HG02763 (cell line): Measurements from ENCODE around the gene IKZF2.

Experiments used
- ATAC-seq: cut with Tn5 transposase; IDR thresholded peaks from one replicate; pipeline ENCODE4 v1.9.1; 2021; ENCODE audit warnings: mild to moderate bottlenecking, moderate library complexity; ENCODE audit not compliant: unreplicated experiment

The IKZF2 gene

DNA sequence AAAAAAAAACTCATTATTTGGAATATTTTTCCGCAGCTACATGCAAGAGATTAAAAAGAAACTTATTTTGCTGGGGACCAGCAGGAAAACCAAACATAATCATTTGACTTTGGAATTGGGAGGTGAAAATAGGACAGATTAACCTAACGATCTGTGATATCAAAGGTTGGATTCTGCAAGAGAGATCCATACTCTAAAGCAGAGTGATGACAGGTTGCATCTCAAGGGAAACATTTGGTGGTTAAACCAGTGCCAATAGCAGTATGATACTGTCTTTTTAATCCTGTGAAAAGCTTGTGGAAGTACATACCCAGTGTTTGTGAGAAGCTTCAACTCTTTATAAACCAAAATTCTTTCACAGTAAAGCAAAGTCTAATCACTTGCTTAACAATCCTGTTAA lies 5.3 kb upstream of the IKZF2 start:
- no peak for ATAC-seq

DNA sequence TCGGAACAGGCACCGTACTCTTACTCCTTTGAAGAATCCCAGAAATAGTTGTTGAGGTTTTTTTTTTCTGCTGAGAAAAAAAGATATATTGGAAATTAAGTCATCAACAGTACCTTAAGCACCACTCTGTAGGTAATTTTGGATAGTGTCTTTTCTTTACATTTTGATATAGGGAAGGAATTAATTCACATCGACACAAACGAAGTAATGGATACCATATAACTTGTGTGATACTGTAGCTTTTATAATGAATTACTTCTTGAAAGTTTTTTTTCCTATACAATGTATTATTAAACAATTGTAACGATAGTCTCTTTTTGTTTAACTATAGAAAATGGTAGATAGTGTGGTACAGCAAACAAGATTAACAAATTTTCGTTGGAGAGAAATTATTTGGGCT lies 1.5 kb upstream of the IKZF2 start:
- no peak for ATAC-seq

DNA sequence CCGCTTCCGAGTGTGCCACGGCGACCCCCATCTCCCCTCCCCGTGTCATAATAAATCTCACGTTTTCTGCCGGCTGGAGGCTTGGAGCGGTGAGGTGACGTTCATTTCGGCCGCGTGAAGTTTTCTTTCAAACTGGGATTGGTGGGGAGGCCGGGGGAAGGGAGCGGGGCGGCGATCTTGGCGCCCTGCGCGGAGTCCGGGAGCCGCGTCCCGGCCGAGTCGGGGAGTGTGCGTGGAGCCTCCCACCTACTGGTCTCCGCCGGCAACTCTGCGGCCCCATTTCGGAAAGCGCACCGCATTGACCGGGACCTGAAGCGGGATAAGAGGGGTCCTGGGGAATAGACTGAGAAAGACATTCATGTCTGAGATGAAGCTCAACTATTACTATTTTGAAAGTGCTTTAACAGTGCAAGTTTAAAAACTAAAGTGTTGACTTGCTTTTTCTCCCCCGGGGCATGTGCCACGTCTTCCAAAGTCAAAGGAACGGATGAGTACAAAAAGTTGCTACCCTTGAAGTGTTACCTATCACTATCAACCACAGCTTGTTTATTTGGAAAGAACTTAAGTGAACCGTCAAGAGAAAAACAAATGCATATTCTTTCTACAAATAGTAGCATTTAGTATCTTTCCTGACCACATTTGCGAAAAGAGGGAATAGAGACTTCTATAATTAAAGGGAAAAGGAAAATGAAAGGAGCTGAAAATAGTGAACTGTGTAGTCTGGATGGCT lies 818 bp upstream of the IKZF2 start:
- peak; percentile 22 for ATAC-seq

DNA sequence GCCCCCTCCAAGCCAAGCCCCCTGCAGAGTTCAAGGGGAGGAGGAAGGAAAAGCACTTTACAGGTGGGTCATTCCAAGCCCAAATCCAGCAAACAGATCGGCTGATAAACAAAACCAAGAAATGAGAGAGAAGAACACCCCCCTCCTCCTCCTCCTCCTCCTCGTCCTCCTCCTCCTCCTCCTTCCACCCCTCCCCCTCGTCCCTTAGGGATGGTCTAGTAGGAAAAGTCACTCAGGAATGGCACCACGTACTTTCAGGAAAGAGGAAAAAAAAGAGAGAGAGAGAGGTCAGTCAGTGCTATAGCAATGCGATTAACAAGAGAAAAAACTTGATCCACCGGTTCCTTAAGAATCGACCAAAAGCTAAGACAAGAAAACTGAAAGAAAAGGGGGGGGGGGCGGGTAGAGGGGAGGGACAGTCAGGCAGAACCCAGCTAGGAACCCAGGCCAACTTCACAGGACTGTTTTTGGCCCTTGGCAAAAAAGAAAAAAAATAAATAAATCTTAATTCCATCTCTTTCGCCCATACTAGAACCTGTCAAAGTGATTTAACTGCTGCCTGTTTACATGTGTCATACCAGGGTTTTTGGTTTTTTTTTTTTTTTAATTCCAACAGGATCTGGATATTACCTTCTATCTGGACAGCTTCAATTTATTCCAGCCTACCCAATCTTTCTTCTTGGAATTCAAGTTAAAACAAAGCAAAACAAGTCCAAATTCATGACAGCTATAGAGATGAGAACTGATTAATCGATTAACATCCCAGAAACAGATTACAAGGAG lies 906 bp downstream of the IKZF2 start:
- ATAC-seq, result no peak

DNA sequence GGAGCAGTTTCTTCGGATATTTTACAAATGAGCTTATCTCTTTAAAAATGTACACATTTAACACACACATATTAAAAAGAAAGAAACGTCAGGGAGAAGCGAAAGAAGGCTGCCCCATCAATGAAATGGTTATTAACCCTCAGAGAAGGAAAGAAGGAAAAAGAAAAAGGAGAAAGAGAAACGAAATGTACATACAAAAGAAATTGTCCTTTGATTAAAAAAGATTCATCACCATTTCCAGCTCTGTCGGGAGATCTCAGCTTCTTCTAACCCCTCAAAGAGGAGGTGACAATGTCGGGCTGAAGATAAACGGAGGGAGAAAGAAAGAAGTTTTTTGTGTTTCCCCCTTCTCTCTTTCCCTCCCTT lies 1.5 kb downstream of the IKZF2 start:
- no peak for ATAC-seq

DNA sequence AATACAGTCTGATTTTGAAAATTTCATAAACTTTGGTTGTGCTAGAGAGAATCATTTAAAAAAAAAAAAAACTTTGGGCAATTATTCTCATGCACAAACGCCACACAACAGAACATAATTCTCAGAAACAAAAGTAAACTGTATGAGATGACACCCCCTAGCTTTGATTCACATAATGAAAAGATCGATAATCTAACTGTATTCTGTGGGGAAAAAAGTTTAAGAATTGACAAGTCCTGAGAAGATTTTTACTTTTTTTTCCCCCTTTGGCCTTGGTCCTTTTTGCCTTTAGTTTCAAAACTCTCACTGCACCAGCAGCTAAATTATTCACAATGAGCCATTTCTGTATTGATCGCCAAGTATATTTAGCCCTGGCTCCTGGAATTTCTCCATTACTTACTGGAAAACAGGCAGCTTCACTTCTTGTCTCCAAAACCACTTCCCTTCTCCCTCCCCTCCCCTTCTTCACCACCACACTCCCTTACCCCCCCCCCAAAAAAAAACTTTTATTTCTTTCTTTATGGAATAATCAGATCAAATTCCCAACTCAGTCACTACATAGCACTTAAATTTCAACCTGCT lies 2.0 kb downstream of the IKZF2 start:
- no peak for ATAC-seq

DNA sequence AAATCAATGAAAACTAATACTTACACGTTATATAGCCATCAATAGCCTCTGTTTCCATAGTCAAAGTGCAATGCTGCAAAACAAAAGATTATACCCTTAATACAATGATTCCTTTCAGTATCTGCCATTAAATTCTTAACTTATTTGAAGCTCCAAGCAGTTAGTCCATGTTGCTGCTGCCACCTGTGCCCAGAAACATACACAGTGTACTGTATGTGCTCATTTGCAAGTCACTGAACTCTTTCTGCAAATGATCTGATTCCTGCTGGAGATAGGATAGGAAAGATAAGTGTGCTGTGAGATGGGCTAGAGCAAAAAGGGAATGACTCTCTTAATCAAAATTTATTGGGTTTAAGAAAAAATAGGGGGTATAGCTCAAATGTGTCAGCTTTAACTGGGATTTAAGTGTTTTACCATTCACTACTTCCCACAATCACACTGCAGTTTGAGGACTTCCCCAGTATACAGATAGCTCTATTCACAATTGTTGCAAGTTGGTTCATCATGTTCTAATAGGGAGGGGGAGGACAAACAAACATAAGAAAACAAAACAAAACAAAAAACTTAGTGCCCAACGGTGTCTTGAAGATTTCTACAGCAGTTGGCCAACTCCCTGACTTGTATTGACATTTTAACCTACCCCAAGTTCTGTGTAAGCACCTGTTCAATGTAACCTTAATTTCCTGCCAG lies 2.7 kb downstream of the IKZF2 start:
- no peak for ATAC-seq

DNA sequence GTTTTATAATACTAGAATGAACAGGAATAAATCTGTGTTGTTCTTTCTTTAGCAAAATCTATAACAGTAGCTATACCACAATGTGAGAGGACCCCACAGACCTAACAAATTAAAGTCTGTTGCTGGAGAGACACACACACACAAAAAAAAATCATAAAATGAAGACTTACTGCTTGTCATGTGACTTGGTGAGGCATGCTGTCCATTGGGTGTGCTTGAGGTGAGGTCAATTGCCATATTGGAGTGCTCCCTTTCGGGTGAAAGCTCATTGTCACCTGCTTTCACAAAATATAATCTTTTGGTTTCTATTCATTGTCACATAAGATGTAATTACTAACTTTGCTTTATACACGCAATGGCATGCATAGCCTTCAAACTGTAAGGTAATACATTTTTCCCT lies 3.9 kb downstream of the IKZF2 start:
- ATAC-seq, result no peak

DNA sequence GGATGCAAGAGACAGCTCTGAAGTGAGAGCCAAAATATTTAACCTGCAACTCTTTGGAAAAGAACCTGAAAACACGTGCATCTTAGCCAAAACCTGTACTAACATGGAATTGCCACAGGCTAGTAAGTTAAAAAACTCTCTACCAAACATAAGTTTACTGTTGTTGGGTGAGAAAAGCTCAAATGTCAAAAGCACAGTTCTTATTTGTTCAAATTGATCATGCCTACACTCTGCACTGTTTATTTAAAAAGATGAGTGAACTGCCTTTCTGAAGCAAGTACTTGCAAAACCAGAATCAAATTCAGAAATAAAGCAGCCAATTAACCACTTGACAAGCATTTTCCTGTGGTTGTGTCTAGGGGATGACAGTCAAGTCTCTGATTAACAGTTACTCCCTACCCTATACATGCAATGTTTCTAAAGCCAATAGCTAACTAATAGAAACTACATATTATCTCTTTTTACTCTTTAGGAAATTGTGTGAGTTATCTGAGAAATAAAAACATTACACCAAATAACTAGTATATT lies 5.6 kb downstream of the IKZF2 start:
- no peak for ATAC-seq

DNA sequence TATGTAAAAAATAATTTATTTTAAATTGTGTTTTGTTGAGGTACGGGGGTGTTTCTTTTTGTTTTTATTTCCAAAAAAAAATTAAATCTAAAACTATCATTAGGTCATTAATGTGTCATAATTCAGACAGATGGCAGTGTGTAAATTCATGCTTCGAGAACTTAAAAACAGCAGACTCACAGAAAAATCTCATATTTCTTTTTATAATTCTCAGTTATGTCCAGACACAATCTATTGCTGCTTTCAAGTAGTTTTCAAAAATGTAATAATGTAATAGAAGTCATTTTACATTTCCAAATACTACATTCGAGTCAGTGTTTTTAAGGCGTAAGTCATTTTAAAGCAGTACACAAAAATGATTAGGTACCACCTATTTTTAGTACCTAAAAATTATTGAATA lies 14.3 kb downstream of the IKZF2 start:
- ATAC-seq, result no peak

DNA sequence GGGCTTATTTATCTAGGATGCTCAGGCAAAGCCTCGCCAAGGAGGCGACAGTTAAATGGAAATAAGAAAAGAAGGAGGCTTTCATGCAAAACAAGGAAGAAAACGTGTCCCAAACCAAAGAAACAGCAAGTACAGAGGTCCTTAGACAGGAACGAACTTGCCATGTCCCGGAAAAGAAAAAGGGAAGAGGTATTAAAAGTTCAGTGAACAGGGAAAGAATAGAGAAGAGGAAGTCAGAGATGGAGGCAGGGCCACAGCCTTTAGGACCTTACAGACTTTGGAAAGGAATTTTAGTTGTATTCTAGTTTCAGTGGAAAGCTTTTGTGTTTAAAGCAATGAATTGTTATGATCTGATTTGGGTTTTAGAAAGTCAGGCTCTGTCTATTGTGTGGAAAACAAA lies 22.1 kb downstream of the IKZF2 start:
- no peak for ATAC-seq

DNA sequence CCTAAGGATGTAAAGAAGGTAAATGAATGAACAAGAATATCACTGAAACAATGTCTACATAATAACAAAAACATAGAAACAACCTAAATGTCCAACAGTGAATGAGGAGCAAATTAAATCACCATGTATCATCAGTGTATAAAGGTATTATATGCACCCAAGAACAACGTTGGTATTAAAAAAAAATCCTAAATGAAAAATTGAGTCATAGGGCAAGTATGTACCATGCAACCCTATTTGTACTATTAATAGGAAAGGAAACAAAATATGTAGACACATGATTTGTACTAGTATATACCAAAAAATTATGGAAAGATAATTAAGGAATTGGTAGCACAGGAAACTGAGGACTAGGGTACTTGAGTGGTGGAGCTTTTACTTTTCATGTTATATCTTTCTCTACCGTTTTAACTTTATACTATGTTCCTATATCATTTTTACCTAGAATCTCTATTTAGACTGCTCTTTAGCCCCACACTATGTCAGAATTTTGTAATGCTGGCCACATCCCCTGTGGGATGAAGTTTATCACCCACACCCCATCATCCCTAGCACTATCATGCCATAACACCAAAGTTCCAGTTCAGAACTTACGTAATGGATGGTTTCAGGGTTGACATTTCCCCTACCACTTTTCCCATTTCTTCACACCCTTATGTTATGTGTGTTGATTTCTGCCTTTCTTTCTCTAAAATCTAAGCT lies 25.6 kb downstream of the IKZF2 start:
- no peak for ATAC-seq

DNA sequence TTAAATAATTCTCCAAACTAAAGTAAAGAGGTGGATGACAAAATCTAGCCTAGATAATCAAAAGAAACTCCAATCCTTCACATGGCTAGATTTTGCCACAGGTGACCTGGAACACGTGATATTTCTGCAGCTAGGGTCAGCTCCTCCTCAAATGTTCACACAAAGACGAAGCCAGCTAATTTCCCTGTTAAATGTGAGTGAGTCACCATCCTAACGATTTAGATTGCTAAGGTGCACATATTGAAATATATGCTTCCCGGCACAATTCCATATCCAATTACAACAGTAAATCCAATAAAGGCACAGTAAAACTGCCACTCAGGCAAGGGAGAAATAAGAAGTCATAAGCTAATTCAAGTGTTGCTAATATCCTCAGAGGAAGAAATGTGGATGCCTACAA lies 28.7 kb downstream of the IKZF2 start:
- no peak for ATAC-seq

DNA sequence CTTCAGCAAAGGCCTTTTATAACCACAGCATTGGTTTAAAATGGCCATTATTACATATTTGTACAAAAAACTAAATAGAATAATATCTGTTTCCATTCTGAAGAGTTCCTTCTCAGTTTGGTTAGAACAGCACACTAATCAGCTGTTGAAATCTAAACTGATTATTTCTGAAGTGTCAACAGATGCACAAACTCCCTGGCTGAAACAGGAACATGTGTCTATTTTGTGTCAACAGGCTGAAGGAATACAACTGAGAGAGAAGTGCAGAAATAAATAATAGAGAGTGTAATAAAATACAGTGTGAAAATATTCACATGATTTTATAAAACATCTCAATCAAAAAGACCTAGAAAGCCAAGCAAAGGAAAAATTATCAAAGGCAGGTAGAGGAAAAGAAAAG lies 29.7 kb downstream of the IKZF2 start:
- no peak for ATAC-seq

DNA sequence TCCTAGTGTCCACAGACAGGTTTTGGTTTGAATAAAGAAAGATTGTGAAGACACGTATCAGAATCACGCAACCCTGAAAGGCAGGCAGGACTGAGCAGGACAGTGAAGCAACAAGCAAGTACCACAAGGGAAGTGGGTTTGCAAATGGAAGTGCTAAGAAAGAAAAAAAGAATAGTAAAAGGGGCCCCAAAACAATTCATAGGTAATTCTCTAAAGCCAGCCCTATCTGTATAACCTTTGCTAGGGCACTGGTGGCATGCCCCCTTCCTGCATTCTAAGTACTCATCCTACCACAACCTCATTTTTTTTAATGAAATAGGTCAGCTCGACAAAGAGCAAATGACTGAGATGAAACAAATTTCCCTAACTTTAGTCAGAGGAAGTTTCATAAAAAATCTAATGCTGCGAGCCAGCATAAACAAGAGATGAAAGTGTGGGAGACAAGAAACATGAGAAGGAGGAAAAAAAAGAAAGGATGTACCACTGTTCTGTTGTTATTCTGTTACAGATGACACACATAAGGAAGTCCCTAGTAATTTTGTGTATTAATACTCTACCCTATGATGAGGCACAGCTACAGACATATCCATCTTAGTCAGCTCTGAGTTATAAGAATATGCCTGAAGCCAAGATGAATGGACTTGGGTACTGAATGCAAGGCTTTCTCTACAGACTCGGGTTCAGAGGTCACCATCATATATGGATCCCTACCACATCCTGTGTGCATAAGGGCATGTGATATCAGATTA lies 32.2 kb downstream of the IKZF2 start:
- ATAC-seq, result peak; percentile 59

DNA sequence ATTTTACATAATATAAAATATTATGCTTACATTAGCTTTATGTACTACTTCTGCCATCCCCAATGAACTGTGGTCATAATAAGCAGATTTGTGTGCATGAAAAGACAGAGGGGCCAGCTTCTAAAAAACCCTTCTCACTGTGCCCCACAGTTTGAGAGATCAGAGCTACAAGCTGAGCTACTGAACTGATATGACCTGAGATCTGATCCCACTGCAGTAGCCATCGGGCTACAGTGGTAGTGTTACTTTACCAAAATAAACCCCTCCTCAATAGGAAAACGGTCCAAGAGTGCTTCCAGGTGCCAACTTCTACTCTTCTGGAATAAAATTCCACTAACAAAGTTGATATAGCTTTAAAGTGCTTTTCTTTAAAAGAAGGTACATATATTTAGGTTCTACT lies 43.1 kb downstream of the IKZF2 start:
- no peak for ATAC-seq

DNA sequence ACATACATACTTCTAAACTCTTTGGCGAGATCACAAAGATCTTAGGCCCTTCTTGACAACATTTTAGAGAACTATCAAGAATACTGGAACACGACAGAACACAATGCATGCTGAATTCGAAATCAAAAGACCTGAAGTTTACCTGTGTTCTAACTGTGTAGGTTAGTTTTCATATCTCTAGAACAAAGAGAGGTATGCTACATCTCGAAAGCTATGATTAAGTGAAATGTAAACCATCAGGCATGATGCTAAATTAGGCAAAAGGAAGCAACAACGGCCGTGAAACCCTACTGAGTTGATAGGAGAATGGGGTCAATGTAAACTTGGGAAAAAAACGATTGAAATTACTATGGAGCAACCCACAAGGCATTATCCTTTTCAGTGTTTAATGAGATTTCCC lies 43.7 kb downstream of the IKZF2 start:
- no peak for ATAC-seq

DNA sequence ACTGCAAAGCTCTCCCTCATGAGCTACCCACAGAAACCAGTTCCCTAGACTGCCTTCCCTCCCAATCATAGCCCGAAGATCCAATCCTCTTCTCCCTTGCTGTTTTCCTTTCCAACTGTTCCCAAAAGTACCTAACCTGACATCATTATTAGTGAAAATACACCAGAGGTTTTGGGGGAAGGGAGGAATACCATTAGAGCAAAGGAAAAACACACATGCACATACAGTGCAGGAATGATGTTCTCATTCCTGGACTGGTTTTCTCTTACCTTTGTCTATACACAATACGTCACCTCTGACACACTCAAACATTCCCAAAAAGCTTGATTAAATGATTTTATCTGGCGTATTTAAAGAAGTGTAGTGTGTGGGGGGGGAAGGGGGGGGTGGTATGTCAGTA lies 46.2 kb downstream of the IKZF2 start:
- no peak for ATAC-seq

DNA sequence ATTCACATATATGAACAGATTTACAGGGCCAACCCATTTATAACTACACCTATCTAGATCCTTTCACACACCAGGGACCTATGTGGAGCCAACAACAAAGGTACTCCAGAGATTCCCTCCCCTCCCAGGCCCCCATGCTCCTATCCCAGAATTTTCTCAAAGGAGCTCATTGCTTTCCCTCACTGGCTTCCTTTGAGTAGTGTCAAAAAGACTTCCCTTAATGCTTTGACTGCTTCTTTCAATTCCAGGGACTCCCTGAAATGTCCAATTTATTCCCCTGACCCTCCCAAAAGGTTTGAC lies 46.6 kb downstream of the IKZF2 start:
- ATAC-seq, result no peak
